ENCODE results near the gene KCNJ2. TPM values are rescaled to one million over a fixed set of nuclear protein-coding genes. Genes with fewer than 3 reads are reported as not detected.
A peak's percentile ranks its signal among the peaks of the same experiment; 100 is the strongest.

The KCNJ2 gene
- total RNA-seq (2014; rRNA removed; shearing (Covaris generic)) (0.63 and 1.1 TPM in 2 replicates), polyA plus RNA-seq (2016; fragmentation: Nextera tagmentation; extraction: Ambion mirVana) (0.68 and 0.75 TPM in 2 replicates)

- Histone ChIP-seq H3K36me3 (ENCODE audit: low read depth) (no peaks in the 10 kb centered on the region), H3K9me2 (ENCODE audit: insufficient read depth) (no peaks in the 10 kb centered on the region), H3K4me1 (ENCODE audit: insufficient read depth) (peaks cover 13% of the 10 kb centered on the region), H3F3A (ENCODE audit: insufficient read depth) (peaks cover 10% of the 10 kb centered on the region; the same call in 1 of the 2 replicates), H4K20me1 (ENCODE audit: insufficient read depth) (no peaks in the 10 kb centered on the region), H3K27me3 (replicated peaks; ENCODE audit: insufficient read depth) (no peaks in the 10 kb centered on the region; the same call in 1 of the 2 replicates), H3K4me3 (peak within 1 kb of the TSS; percentile 76), H3K27ac (no peak within 1 kb of the TSS), H2AFZ (peak within 1 kb of the TSS; percentile 78), H3K79me2 (ENCODE audit: insufficient read depth) (no peaks in the 10 kb centered on the region), H3K9ac (peak within 1 kb of the TSS; percentile 45), H3K4me2 (ENCODE audit: unreplicated experiment) (peak within 1 kb of the TSS; percentile 93), H3K9me3 (ENCODE audit: low read depth) (no peaks in the 10 kb centered on the region)
- in situ Hi-C loops (cut with MboI), result no loop called here
- TF ChIP-seq EZH2 (IDR thresholded peaks at IDR 0.05; ENCODE audit: insufficient read depth, poor library complexity, severe bottlenecking), result no peak
- TF ChIP-seq EZH2phosphoT487 (IDR thresholded peaks at IDR 0.05; ENCODE audit: insufficient read depth, low read depth), result no peak
- 1% methylated on average over 48 to 55 of the region's 67 CpGs for WGBS, 2 experiments (ENCODE audit: low coverage in 1 of 2, low lambda C conversion rate in 2 of 2, missing lambda C conversion rate in 2 of 2)
- DNase-seq, result peak; percentile 87
Measured at GRCh38 chr17:70168977-70169708, at the start of gene KCNJ2. Gene KCNJ2, plus strand, starts transcription at chr17:70169532. Its CDS starts 5,508 bp downstream, at chr17:70175040.

- TF ChIP-seq EZH2 (IDR thresholded peaks at IDR 0.05; ENCODE audit: insufficient read depth, poor library complexity, severe bottlenecking), result no peak
- no peak for TF ChIP-seq EZH2phosphoT487 (IDR thresholded peaks at IDR 0.05; ENCODE audit: insufficient read depth, low read depth)
- Histone ChIP-seq H3K27ac (no peak overlapping the region), H3K4me1 (ENCODE audit: insufficient read depth) (no peaks in the 10 kb centered on the region), H3K79me2 (ENCODE audit: insufficient read depth) (no peaks in the 10 kb centered on the region), H3K4me2 (ENCODE audit: unreplicated experiment) (no peak overlapping the region), H3F3A (ENCODE audit: insufficient read depth) (no peaks in the 10 kb centered on the region), H4K20me1 (ENCODE audit: insufficient read depth) (no peaks in the 10 kb centered on the region), H3K36me3 (ENCODE audit: low read depth) (no peaks in the 10 kb centered on the region), H3K9ac (no peak overlapping the region), H3K9me2 (ENCODE audit: insufficient read depth) (no peaks in the 10 kb centered on the region), H3K4me3 (no peak overlapping the region), H3K27me3 (replicated peaks; ENCODE audit: insufficient read depth) (no peaks in the 10 kb centered on the region), H2AFZ (no peak overlapping the region), H3K9me3 (ENCODE audit: low read depth) (no peaks in the 10 kb centered on the region)
- DNase-seq, result no peak
- in situ Hi-C loops (cut with MboI), result no loop called here
- WGBS, 2 experiments (ENCODE audit: low coverage in 1 of 2, low lambda C conversion rate in 2 of 2, missing lambda C conversion rate in 2 of 2), result 78 to 83% methylated on average over 1 of the region's 1 CpG
Measured at GRCh38 chr17:70119545-70119944, 49.8 kb upstream of the KCNJ2 start.

GRCh38 chr17:70119983-70120382 lies 49.3 kb upstream of the KCNJ2 start:
- no peaks in the 10 kb centered on the region for H3K9me2 ChIP-seq (ENCODE audit: insufficient read depth)

GRCh38 chr17:70120425-70120824 lies 48.9 kb upstream of the KCNJ2 start:
- 65 to 68% methylated on average over 4 of the region's 4 CpGs for WGBS, 2 experiments (ENCODE audit: low coverage in 1 of 2, low lambda C conversion rate in 2 of 2, missing lambda C conversion rate in 2 of 2)
- no peaks in the 10 kb centered on the region for H3K36me3 ChIP-seq (ENCODE audit: low read depth)
- no peaks in the 10 kb centered on the region for H3K9me3 ChIP-seq (ENCODE audit: low read depth)
- TF ChIP-seq EZH2 (IDR thresholded peaks at IDR 0.05; ENCODE audit: insufficient read depth, poor library complexity, severe bottlenecking) (no peak), EZH2phosphoT487 (IDR thresholded peaks at IDR 0.05; ENCODE audit: insufficient read depth, low read depth) (no peak)
- no peak overlapping the region for H3K27ac ChIP-seq
- DNase-seq, result no peak
- H3K9me2 ChIP-seq (ENCODE audit: insufficient read depth), result no peaks in the 10 kb centered on the region
- H3F3A ChIP-seq (ENCODE audit: insufficient read depth), result no peaks in the 10 kb centered on the region
- in situ Hi-C loops (cut with MboI), result no loop called here
- H2AFZ ChIP-seq, result no peak overlapping the region
- no peak overlapping the region for H3K9ac ChIP-seq
- H3K4me3 ChIP-seq, result no peak overlapping the region
- no peaks in the 10 kb centered on the region for H3K4me1 ChIP-seq (ENCODE audit: insufficient read depth)
- H4K20me1 ChIP-seq (ENCODE audit: insufficient read depth), result no peaks in the 10 kb centered on the region
- H3K4me2 ChIP-seq (ENCODE audit: unreplicated experiment), result peak overlapping the region; percentile 16
- no peaks in the 10 kb centered on the region for H3K27me3 ChIP-seq (replicated peaks; ENCODE audit: insufficient read depth)
- H3K79me2 ChIP-seq (ENCODE audit: insufficient read depth), result no peaks in the 10 kb centered on the region

More at GRCh38 chr17:70119983-70120382, 49.3 kb upstream of the KCNJ2 start:
- Histone ChIP-seq H3K4me3 (no peak overlapping the region), H4K20me1 (ENCODE audit: insufficient read depth) (no peaks in the 10 kb centered on the region), H3F3A (ENCODE audit: insufficient read depth) (no peaks in the 10 kb centered on the region), H3K9ac (no peak overlapping the region), H3K4me2 (ENCODE audit: unreplicated experiment) (peak overlapping the region; percentile 16), H3K27me3 (replicated peaks; ENCODE audit: insufficient read depth) (no peaks in the 10 kb centered on the region), H2AFZ (no peak overlapping the region), H3K79me2 (ENCODE audit: insufficient read depth) (no peaks in the 10 kb centered on the region), H3K36me3 (ENCODE audit: low read depth) (no peaks in the 10 kb centered on the region), H3K9me3 (ENCODE audit: low read depth) (no peaks in the 10 kb centered on the region), H3K27ac (no peak overlapping the region), H3K4me1 (ENCODE audit: insufficient read depth) (no peaks in the 10 kb centered on the region)
- 53 to 62% methylated on average over 2 of the region's 2 CpGs for WGBS, 2 experiments (ENCODE audit: low coverage in 1 of 2, low lambda C conversion rate in 2 of 2, missing lambda C conversion rate in 2 of 2)
- in situ Hi-C loops (cut with MboI), result no loop called here
- TF ChIP-seq EZH2 (IDR thresholded peaks at IDR 0.05; ENCODE audit: insufficient read depth, poor library complexity, severe bottlenecking) (no peak), EZH2phosphoT487 (IDR thresholded peaks at IDR 0.05; ENCODE audit: insufficient read depth, low read depth) (no peak)
- peak; percentile 43 for DNase-seq

All from GM23248 (cell line).